ENCODE data around the gene SIGLEC1. TPM values are rescaled to one million over a fixed set of nuclear protein-coding genes. Genes with fewer than 3 reads are reported as not detected.

The SIGLEC1 gene
- total RNA-seq, 1 donor from 2014 or later: 23.2 TPM

DNA sequence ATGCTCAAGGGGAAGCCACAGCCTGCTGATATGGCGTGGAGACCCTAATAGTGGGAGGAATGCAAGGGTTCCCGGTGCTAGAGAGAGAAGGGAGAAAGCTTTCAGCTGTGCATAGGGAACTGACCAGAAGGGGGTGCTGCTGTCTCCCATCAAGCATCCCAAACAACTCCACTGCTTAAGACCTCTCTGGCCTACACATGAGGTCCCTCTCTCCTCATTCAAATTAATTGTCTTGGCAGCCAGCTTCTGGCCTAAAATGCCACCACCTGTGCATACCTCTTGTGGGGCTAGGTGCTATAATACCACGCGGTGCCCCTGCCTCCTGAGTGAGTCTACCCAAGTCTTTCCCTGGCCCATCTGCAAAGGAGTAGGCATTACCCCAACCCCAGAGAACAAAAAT, 40.7 kb upstream of the SIGLEC1 start:
- no peaks in the 10 kb centered on the region for H3K27me3 ChIP-seq
- no peak overlapping the region for H3K27ac ChIP-seq
- intact Hi-C loops (cut with DNase I): loop anchor here (2.0 kb wide), 2 partner anchors 14 to 28 kb away; partner anchors contain the start of genes ADISSP and SPEF1
- TF ChIP-seq, protein P1, sequence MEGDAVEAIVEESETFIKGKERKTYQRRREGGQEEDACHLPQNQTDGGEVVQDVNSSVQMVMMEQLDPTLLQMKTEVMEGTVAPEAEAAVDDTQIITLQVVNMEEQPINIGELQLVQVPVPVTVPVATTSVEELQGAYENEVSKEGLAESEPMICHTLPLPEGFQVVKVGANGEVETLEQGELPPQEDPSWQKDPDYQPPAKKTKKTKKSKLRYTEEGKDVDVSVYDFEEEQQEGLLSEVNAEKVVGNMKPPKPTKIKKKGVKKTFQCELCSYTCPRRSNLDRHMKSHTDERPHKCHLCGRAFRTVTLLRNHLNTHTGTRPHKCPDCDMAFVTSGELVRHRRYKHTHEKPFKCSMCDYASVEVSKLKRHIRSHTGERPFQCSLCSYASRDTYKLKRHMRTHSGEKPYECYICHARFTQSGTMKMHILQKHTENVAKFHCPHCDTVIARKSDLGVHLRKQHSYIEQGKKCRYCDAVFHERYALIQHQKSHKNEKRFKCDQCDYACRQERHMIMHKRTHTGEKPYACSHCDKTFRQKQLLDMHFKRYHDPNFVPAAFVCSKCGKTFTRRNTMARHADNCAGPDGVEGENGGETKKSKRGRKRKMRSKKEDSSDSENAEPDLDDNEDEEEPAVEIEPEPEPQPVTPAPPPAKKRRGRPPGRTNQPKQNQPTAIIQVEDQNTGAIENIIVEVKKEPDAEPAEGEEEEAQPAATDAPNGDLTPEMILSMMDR (IDR thresholded peaks at IDR 0.05): peak; percentile 66 to 75 (median 67)
- H3K4me1 ChIP-seq: peaks cover 3 to 8% of the 10 kb centered on the region in 2 donors
- no peaks in the 10 kb centered on the region for H3K9me3 ChIP-seq
- no peak overlapping the region for H3K4me3 ChIP-seq
- no peaks in the 10 kb centered on the region for H3K36me3 ChIP-seq
- peak in 1 of 2 donors; percentile 78 for DNase-seq (ENCODE audit: low spot score in 2 of 2)

DNA sequence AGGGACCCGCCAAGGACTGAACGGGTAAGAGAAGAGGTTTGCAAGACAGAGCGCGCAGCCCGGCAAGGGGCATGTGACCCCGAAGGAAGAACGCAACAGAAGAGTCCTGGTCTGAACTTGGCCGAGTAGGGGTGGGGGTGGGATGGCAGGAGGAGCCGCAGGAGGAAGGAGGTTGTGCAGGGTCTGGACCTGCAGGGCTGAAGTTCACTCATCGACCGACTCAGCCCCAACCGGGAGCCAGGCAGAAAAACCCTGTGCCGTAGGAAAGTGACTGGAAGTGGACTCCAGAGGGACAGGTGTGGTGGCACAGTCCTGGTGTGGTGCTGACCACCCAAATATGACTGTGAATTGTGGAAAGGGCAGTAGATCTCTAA, 40.0 kb upstream of the SIGLEC1 start:
- H3K27me3 ChIP-seq: no peaks in the 10 kb centered on the region
- DNase-seq (ENCODE audit: low spot score in 2 of 2): no peak
- peak overlapping the region; percentile 57 to 68 for H3K4me3 ChIP-seq
- H3K27ac ChIP-seq: no peak overlapping the region
- intact Hi-C loops (cut with DNase I): loop anchor here (2.0 kb wide), 2 partner anchors 14 to 28 kb away; partner anchors contain the start of genes ADISSP and SPEF1
- peaks cover 3 to 8% of the 10 kb centered on the region in 2 donors for H3K4me1 ChIP-seq
- TF ChIP-seq, protein P1 (IDR thresholded peaks at IDR 0.05): no peak
- no peaks in the 10 kb centered on the region for H3K36me3 ChIP-seq
- H3K9me3 ChIP-seq: no peaks in the 10 kb centered on the region

DNA sequence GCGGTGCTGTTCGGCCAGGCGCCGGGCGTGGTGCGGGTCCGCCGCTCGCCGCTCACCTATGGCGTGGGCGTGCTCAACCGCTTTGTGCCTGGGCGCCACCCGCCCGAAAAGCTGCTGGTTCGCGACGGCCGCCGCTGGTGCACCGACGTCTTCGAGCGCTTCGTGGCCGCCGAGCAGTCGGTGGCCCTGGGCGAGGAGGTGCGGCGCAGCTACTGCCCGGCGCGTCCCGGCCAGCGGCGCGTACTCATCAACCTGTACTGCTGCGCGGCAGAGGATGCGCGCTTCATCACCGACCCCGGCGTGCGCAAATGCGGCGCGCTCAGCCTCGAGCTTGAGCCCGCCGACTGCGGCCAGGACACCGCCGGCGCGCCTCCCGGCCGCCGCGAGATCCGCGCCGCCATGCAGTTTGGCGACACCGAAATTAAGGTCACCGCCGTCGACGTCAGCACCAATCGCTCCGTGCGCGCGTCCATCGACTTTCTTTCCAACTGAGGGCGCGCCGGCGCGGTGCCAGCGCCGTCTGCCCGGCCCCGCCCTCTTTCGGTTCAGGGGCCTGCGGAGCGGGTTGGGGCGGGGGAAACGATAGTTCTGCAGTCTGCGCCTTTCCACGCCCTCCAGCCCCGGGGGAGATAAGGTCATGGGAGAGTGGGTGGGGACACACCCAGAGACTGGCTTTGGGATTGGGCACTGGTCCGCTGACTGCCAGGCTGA, 39.4 kb upstream of the SIGLEC1 start:
- Histone ChIP-seq H3K27me3 (no peaks in the 10 kb centered on the region), H3K9me3 (no peaks in the 10 kb centered on the region), H3K4me1 (peaks cover 3 to 8% of the 10 kb centered on the region in 2 donors), H3K36me3 (no peaks in the 10 kb centered on the region), H3K27ac (no peak overlapping the region), H3K4me3 (peak overlapping the region; percentile 57 to 68)
- DNase-seq (ENCODE audit: low spot score in 2 of 2): peak in 1 of 2 donors; percentile 83
- TF ChIP-seq, protein P1 (IDR thresholded peaks at IDR 0.05): no peak
- intact Hi-C loops (cut with DNase I): loop anchor here (2.0 kb wide), 2 partner anchors 15 to 29 kb away; partner anchors contain the start of genes ADISSP and SPEF1

DNA sequence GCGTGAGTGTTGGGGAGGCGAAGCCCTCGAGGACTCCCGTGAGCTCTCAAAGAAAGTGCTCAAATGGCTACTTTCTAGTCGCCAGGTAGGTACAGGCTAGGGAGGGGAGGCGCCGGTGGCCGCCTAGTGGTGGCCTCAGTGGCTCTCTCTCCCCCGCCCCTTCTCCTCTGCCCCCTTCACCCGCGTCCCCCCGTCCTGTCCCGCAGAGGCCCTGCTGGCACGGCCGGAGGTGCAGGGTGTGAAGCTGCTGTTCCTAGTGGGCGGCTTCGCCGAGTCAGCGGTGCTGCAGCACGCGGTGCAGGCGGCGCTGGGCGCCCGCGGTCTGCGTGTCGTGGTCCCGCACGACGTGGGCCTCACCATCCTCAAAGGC, 38.9 kb upstream of the SIGLEC1 start:
- Histone ChIP-seq H3K4me3 (peak overlapping the region; percentile 57 to 68), H3K27ac (no peak overlapping the region), H3K27me3 (no peaks in the 10 kb centered on the region), H3K4me1 (peaks cover 3 to 8% of the 10 kb centered on the region in 2 donors), H3K36me3 (no peaks in the 10 kb centered on the region), H3K9me3 (no peaks in the 10 kb centered on the region)
- no peak for DNase-seq (ENCODE audit: low spot score in 2 of 2)
- TF ChIP-seq, protein P1 (IDR thresholded peaks at IDR 0.05): no peak
- intact Hi-C loops (cut with DNase I): no loop called here

DNA sequence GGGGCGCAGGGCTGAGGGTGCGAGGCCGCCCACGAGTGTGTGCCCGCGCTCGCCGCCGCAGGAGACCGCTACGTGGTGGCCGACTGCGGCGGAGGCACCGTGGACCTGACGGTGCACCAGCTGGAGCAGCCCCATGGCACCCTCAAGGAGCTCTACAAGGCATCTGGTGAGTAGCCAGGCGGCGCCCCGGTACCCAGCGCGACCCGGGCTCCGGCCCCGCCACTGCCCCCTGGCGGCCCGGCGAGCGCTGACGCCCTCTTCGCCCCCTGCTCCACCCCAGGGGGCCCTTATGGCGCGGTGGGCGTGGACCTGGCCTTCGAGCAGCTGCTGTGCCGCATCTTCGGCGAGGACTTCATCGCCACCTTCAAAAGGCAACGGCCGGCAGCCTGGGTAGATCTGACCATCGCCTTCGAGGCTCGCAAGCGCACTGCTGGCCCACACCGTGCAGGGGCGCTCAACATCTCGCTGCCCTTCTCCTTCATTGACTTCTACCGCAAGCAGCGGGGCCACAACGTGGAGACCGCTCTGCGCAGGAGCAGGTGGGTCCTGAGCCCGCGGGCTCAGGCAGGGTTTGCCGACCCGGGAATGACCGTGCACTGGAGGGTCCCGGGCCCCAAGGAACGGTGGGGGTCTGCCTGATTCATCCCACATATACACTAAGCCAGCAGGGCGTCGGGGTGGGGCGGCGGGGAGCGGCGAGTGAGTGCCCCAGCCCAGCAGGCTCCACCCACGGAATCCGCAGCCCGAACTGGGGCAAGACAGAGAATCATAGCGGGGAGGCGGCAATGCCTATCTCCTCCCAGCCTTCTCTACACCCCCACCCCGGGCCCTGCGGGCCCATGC, 37.5 kb upstream of the SIGLEC1 start:
- Histone ChIP-seq H3K36me3 (no peaks in the 10 kb centered on the region), H3K4me3 (peak overlapping the region; percentile 25 to 33), H3K4me1 (peaks cover 3 to 8% of the 10 kb centered on the region in 2 donors), H3K27ac (no peak overlapping the region), H3K27me3 (no peaks in the 10 kb centered on the region), H3K9me3 (no peaks in the 10 kb centered on the region)
- TF ChIP-seq, protein P1 (IDR thresholded peaks at IDR 0.05): peak; percentile 37 to 72 (median 65)
- intact Hi-C loops (cut with DNase I): loop anchor here (2.0 kb wide), 1 partner anchor 73 kb away; no protein-coding TSS in a partner anchor
- DNase-seq (ENCODE audit: low spot score in 2 of 2): no peak
